ENCODE results near the gene ADARB2. TPM values are rescaled to one million over a fixed set of nuclear protein-coding genes. Genes with fewer than 3 reads are reported as not detected.

Gene ADARB2
- total RNA-seq, 1 donor from 2014 or later, result not detected

DNA sequence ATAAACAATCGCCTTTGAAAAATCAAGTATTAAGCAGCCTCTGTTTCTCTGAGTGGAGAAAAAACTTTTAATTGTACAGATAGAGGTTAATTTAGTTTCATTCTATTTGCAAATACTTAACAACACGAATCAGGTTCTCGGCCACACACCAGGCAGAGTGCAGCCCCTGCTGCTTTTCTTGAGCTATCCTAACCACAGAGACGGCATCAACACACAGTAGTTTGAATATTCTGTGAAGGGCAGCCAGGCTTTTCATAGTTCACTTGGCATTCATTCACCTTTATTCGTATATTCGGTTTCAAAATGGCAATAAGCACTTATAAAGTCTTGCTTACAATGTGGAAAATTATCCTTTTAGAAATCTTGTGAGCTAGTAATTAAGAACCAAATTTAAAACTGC, 5.7 kb downstream of the ADARB2 start:
- no peak for TF ChIP-seq CTCF (IDR thresholded peaks at IDR 0.05)
- Histone ChIP-seq H3K36me3 (no peaks in the 10 kb centered on the region), H3K27me3 (no peaks in the 10 kb centered on the region), H3K27ac (no peak overlapping the region), H3K4me3 (no peak overlapping the region), H3K9me3 (no peaks in the 10 kb centered on the region), H3K4me1 (no peaks in the 10 kb centered on the region)
- DNase-seq (ENCODE audit: low spot score in 2 of 2), result no peak
- intact Hi-C loops (cut with DNase I), result no loop called here

DNA sequence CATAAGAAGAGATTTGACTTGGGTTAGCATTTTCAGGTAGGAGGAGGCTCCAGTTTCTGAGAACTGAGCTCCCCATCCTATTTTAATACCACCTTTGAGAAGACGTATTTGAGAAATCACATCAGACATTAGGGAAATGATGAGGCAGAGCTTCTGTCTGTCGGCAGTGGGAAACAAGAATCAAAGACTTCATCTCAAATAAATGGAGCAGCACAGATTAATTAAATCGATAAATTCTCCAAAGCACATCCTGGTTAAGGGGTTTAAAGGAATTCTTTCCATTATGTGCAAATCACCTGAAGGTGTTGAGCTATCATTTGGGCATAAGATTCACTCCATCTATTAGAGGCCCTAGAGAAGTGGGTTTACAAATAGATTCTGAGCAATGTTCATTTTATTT, 7.6 kb downstream of the ADARB2 start:
- Histone ChIP-seq H3K36me3 (no peaks in the 10 kb centered on the region), H3K9me3 (no peaks in the 10 kb centered on the region), H3K27me3 (no peaks in the 10 kb centered on the region), H3K4me3 (no peak overlapping the region), H3K4me1 (no peaks in the 10 kb centered on the region), H3K27ac (no peak overlapping the region)
- TF ChIP-seq CTCF (IDR thresholded peaks at IDR 0.05), result no peak
- intact Hi-C loops (cut with DNase I), result no loop called here
- DNase-seq (ENCODE audit: low spot score in 2 of 2), result no peak

DNA sequence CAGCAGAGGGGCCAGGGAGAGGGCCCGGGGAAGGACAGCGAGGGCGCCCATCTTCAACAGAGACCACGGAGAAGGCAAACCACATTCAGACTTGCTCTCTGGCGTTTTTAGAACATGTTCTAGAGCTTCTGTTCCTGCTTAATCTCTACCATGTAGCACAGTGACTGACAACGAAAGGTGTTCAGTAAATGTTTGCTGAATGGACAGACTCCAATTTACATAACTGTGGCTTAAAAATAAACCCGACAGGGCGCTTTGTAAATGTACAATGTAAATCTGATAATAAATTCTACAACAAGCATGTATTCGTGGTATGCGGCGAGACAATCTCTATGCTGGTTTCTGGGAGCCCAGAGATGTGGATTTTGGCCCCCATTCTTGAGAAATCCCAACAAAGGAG, 10.5 kb downstream of the ADARB2 start:
- H3K4me1 ChIP-seq, result no peaks in the 10 kb centered on the region
- intact Hi-C loops (cut with DNase I), result no loop called here
- H3K4me3 ChIP-seq, result no peak overlapping the region
- no peak overlapping the region for H3K27ac ChIP-seq
- H3K9me3 ChIP-seq, result no peaks in the 10 kb centered on the region
- no peak for DNase-seq (ENCODE audit: low spot score in 2 of 2)
- no peaks in the 10 kb centered on the region for H3K36me3 ChIP-seq
- no peaks in the 10 kb centered on the region for H3K27me3 ChIP-seq
- no peak for TF ChIP-seq CTCF (IDR thresholded peaks at IDR 0.05)

- intact Hi-C loops (cut with DNase I), result no loop called here
- Histone ChIP-seq H3K9me3 (no peaks in the 10 kb centered on the region), H3K36me3 (no peaks in the 10 kb centered on the region), H3K27ac (no peak overlapping the region), H3K4me3 (no peak overlapping the region), H3K27me3 (no peaks in the 10 kb centered on the region), H3K4me1 (no peaks in the 10 kb centered on the region)
- TF ChIP-seq CTCF (IDR thresholded peaks at IDR 0.05), result no peak
- no peak for DNase-seq (ENCODE audit: low spot score in 2 of 2)
Measured at GRCh38 chr10:1724921-1725488, 12.3 kb downstream of the ADARB2 start.

GRCh38 chr10:1716839-1717238, 20.5 kb downstream of the ADARB2 start:
- Histone ChIP-seq H3K36me3 (no peaks in the 10 kb centered on the region), H3K4me3 (no peak overlapping the region), H3K9me3 (no peaks in the 10 kb centered on the region), H3K27me3 (no peaks in the 10 kb centered on the region), H3K4me1 (no peaks in the 10 kb centered on the region), H3K27ac (no peak overlapping the region)
- no peak for TF ChIP-seq CTCF (IDR thresholded peaks at IDR 0.05)
- intact Hi-C loops (cut with DNase I), result no loop called here
- no peak for DNase-seq (ENCODE audit: low spot score in 2 of 2)

DNA sequence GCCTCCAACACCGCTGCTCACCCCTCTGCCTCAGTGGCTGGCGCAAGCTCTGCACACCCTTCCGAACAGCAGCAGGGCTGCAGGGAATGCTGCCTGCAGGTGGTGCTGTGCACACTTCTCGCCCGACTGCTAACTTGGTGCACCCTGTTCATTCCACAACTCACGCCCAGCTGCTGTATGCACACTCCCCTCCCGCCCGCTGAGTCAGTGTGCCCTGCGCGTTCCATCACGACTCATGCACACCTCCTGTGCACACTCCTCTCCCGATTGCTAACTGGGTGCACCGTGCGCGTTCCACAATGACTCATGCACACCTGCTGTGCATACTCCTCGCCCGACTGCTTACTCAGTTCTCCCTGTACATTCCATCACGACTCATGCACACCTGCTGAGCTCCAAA, 21.5 kb downstream of the ADARB2 start:
- no peaks in the 10 kb centered on the region for H3K4me1 ChIP-seq
- H3K27ac ChIP-seq, result no peak overlapping the region
- TF ChIP-seq CTCF (IDR thresholded peaks at IDR 0.05), result no peak
- no peaks in the 10 kb centered on the region for H3K36me3 ChIP-seq
- intact Hi-C loops (cut with DNase I), result no loop called here
- H3K4me3 ChIP-seq, result no peak overlapping the region
- no peak for DNase-seq (ENCODE audit: low spot score in 2 of 2)
- H3K9me3 ChIP-seq, result no peaks in the 10 kb centered on the region
- H3K27me3 ChIP-seq, result no peaks in the 10 kb centered on the region

All from ascending aorta (tissue), 2 donors.